D721Med (cell line): ENCODE results near the gene TMEM52.

ENCODE experiments used
- DNase-seq: peaks from one replicate; pipeline ENCODE4 v3.0.0; 2011; ENCODE audit warnings: low spot score; ENCODE audit not compliant: insufficient read length
- FAIRE-seq: peaks from 2 replicates; lab custom pipeline; 2011; peaks lifted over from hg19 to GRCh38; lab: Jason Lieb, UNC
- CTCF ChIP-seq: IDR thresholded peaks from 2 replicates; pipeline ENCODE4 v1.5.1; 2012; ENCODE audit warnings: mild to moderate bottlenecking, control low read depth; ENCODE audit not compliant: insufficient read depth; ENCODE audit errors: missing control alignments

TMEM52 gene

GRCh38 chr1:1895060-1895418 lies 24.0 kb downstream of the TMEM52 start:
- DNase-seq (no peak), FAIRE-seq (no peak)
- no peak for TF ChIP-seq CTCF

GRCh38 chr1:1894354-1895059 lies 24.6 kb downstream of the TMEM52 start:
- DNase-seq (no peak), FAIRE-seq (no peak)
- no peak for TF ChIP-seq CTCF

- no peak for TF ChIP-seq CTCF
- FAIRE-seq: no peak
- DNase-seq: no peak
Measured at GRCh38 chr1:1893997-1894353, 25.1 kb downstream of the TMEM52 start.

GRCh38 chr1:1893291-1893985 lies 25.6 kb downstream of the TMEM52 start:
- DNase-seq: no peak
- FAIRE-seq: no peak
- no peak for TF ChIP-seq CTCF

GRCh38 chr1:1892763-1893120 lies 26.3 kb downstream of the TMEM52 start:
- DNase-seq (no peak), FAIRE-seq (no peak)
- TF ChIP-seq CTCF: no peak

GRCh38 chr1:1892079-1892762 lies 26.9 kb downstream of the TMEM52 start:
- no peak for TF ChIP-seq CTCF
- no peak for DNase-seq
- no peak for FAIRE-seq
